G401.6 (cell line): Measurements from ENCODE around the gene TMEM89.
A peak's percentile ranks its signal among the peaks of the same experiment; 100 is the strongest.

Source experiments
- FAIRE-seq: peaks from 2 replicates; lab custom pipeline; 2012; peaks lifted over from hg19 to GRCh38; lab: Jason Lieb, UNC

Gene TMEM89

GRCh38 chr3:48621461-48621869 is at the start of gene TMEM89:
TMEM89 (minus strand) TSS chr3:48621769; CDS start chr3:48621756, 13 bp downstream.
- no peak for FAIRE-seq

GRCh38 chr3:48664929-48665328 is 43.4 kb upstream of the TMEM89 start:
- FAIRE-seq, result no peak

- FAIRE-seq, result no peak
Measured at GRCh38 chr3:48664313-48664644, 42.7 kb upstream of the TMEM89 start.

- FAIRE-seq, result peak; percentile 96
Measured at GRCh38 chr3:48663489-48664312, 42.1 kb upstream of the TMEM89 start.

- peak; percentile 58 for FAIRE-seq
Measured at GRCh38 chr3:48662753-48663488, 41.4 kb upstream of the TMEM89 start, which contains the start of gene CELSR3. CELSR3 (minus strand) TSS chr3:48662886; CDS start chr3:48662634, 252 bp downstream.

GRCh38 chr3:48662145-48662752 is 40.7 kb upstream of the TMEM89 start:
- no peak for FAIRE-seq

GRCh38 chr3:48661501-48662144 is 40.1 kb upstream of the TMEM89 start:
- FAIRE-seq, result no peak

- FAIRE-seq, result no peak
Measured at GRCh38 chr3:48660800-48661400, 39.3 kb upstream of the TMEM89 start.

GRCh38 chr3:48656841-48657281 is 35.3 kb upstream of the TMEM89 start:
- no peak for FAIRE-seq

GRCh38 chr3:48656061-48656840 is 34.7 kb upstream of the TMEM89 start:
- no peak for FAIRE-seq

- no peak for FAIRE-seq
Measured at GRCh38 chr3:48655606-48656005, 34.0 kb upstream of the TMEM89 start.

GRCh38 chr3:48655063-48655462 is 33.5 kb upstream of the TMEM89 start:
- no peak for FAIRE-seq

- FAIRE-seq, result no peak
Measured at GRCh38 chr3:48652923-48653715, 31.6 kb upstream of the TMEM89 start.

- no peak for FAIRE-seq
Measured at GRCh38 chr3:48651771-48652170, 30.2 kb upstream of the TMEM89 start.

- FAIRE-seq, result no peak
Measured at GRCh38 chr3:48650723-48651122, 29.2 kb upstream of the TMEM89 start.

- no peak for FAIRE-seq
Measured at GRCh38 chr3:48648188-48648850, 26.8 kb upstream of the TMEM89 start.

GRCh38 chr3:48647714-48648113 is 26.1 kb upstream of the TMEM89 start:
- no peak for FAIRE-seq

- FAIRE-seq, result no peak
Measured at GRCh38 chr3:48644898-48645760, 23.6 kb upstream of the TMEM89 start.

GRCh38 chr3:48642605-48643004 is 21.0 kb upstream of the TMEM89 start:
- no peak for FAIRE-seq
